SK-N-SH (cell line): ENCODE measurements around the gene EPHA10. TPM values are rescaled to one million over a fixed set of nuclear protein-coding genes. Genes with fewer than 3 reads are reported as not detected.

Experiments
- CTCF ChIA-PET: fragments of 300-600, 350-600 bp; formaldehyde crosslinking; extraction: SDS; loops from one replicate; lab custom pipeline; 2021; lab: Yijun Ruan, JAX
- POLR2A ChIA-PET: fragments of 350-600 bp; sonication (Branson Sonifier 250); formaldehyde crosslinking; extraction: SDS; loops from one replicate; lab custom pipeline; 2020; ENCODE audit warnings: antibody characterized with exemption, inconsistent platforms; lab: Yijun Ruan, JAX
- DNase-seq: peaks from one replicate; pipeline ENCODE4 v3.0.0; 2012
- H2AFZ ChIP-seq: fragments of 200-600 bp; sonication (generic); 2 replicates; pipeline ENCODE4 v1.8.1; 2016; ENCODE audit warnings: antibody characterized with exemption, mild to moderate bottlenecking, low read depth
- H3F3A ChIP-seq: fragments of 200-600 bp; sonication (generic); replicated peaks from 2 replicates; pipeline ENCODE3; 2016; ENCODE audit warnings: antibody characterized with exemption, mild to moderate bottlenecking; ENCODE audit not compliant: insufficient read depth
- H3K27ac ChIP-seq, 2 experiments: fragments of 200-500 bp in 1 of 2; fragments of 200-600 bp in 1 of 2; sonication (Bioruptor generic) in 1 of 2; sonication (generic), shearing (Covaris generic) in 1 of 2; 2 replicates each; pipeline versions ENCODE4 v1.5.1 to v1.6.1; 2014 to 2016; ENCODE audit warnings: low read depth in 2 of 2, inconsistent platforms in 1 of 2, low read length in 1 of 2, mild to moderate bottlenecking in 1 of 2, mixed read lengths in 1 of 2
- H3K27me3 ChIP-seq: fragments of 200-600 bp; sonication (generic), shearing (Covaris generic); 2 replicates; pipeline ENCODE4 v1.6.1; 2016; ENCODE audit warnings: mixed run types; ENCODE audit not compliant: insufficient read depth
- H3K36me3 ChIP-seq, 2 experiments: fragments of 200-500 bp in 1 of 2; fragments of 200-600 bp in 1 of 2; sonication (Bioruptor generic) in 1 of 2; sonication (generic) in 1 of 2; replicated peaks in 1 of 2; 2 replicates each; pipeline versions ENCODE3 to v1.5.1; 2014 to 2016; ENCODE audit warnings: low read length in 1 of 2, mild to moderate bottlenecking in 1 of 2; ENCODE audit not compliant: insufficient read depth in 2 of 2, control insufficient read depth in 1 of 2
- H3K4me1 ChIP-seq, 2 experiments: fragments of 200-500 bp in 1 of 2; fragments of 200-600 bp in 1 of 2; sonication (Bioruptor generic) in 1 of 2; sonication (generic), shearing (Covaris generic) in 1 of 2; 2 replicates each; pipeline versions ENCODE4 v1.5.1 to v1.6.1; 2014 to 2016; ENCODE audit warnings: low read depth in 1 of 2, low read length in 1 of 2, mixed run types in 1 of 2; ENCODE audit not compliant: insufficient read depth in 2 of 2, control insufficient read depth in 1 of 2
- H3K4me2 ChIP-seq: fragments of 200-600 bp; sonication (generic), shearing (Covaris generic); 2 replicates; pipeline ENCODE4 v1.6.1; 2017; ENCODE audit warnings: mixed run types
- H3K4me3 ChIP-seq, 2 experiments: fragments of 200-500 bp in 1 of 2; fragments of 200-600 bp in 1 of 2; sonication (Bioruptor generic) in 1 of 2; sonication (generic), shearing (Covaris generic) in 1 of 2; 2 replicates each; pipeline versions ENCODE4 v1.5.1 to v1.8.1; 2014 to 2016; ENCODE audit warnings: low read depth in 2 of 2, inconsistent platforms in 1 of 2, low read length in 1 of 2, mild to moderate bottlenecking in 1 of 2, mixed read lengths in 1 of 2, moderate library complexity in 1 of 2
- H3K79me2 ChIP-seq: fragments of 200-600 bp; sonication (generic); 2 replicates; pipeline ENCODE4 v1.8.1; 2017; ENCODE audit warnings: mild to moderate bottlenecking; ENCODE audit not compliant: insufficient read depth
- H3K9ac ChIP-seq: fragments of 200-600 bp; sonication (generic); 2 replicates; pipeline ENCODE4 v1.6.1; 2017; ENCODE audit warnings: mixed run types
- H3K9me2 ChIP-seq: fragments of 200-600 bp; sonication (generic); 2 replicates; pipeline ENCODE4 v1.6.1; 2017; ENCODE audit warnings: mixed run types
- H3K9me3 ChIP-seq: fragments of 200-600 bp; sonication (generic); 2 replicates; pipeline ENCODE4 v1.6.1; 2017; ENCODE audit warnings: mixed run types, mild to moderate bottlenecking, moderate library complexity
- H4K20me1 ChIP-seq: fragments of 200-600 bp; sonication (generic); 2 replicates; pipeline ENCODE4 v1.6.1; 2017; ENCODE audit warnings: mild to moderate bottlenecking, mixed run types; ENCODE audit not compliant: insufficient read depth
- ELF1 ChIP-seq: IDR thresholded peaks from 2 replicates; pipeline ENCODE4 v1.4.0; 2012
- EP300 ChIP-seq, 2 experiments: IDR thresholded peaks; 2 replicates each; pipeline versions ENCODE4 v1.4.0 to v1.6.1; 2012; ENCODE audit warnings: borderline replicate concordance in 1 of 2, low read depth in 1 of 2, low read length in 1 of 2
- FOSL2 ChIP-seq: IDR thresholded peaks from 2 replicates; pipeline ENCODE4 v1.4.0; 2012; ENCODE audit warnings: low read depth, mild to moderate bottlenecking, moderate library complexity, borderline replicate concordance
- FOXM1 ChIP-seq: IDR thresholded peaks from 2 replicates; pipeline ENCODE4 v1.4.0; 2012; ENCODE audit warnings: low read depth, mild to moderate bottlenecking
- GABPA ChIP-seq: IDR thresholded peaks from 2 replicates; pipeline ENCODE4 v1.4.0; 2012; ENCODE audit warnings: low read depth, mild to moderate bottlenecking
- GATA2 ChIP-seq: sonication (generic); formaldehyde crosslinking; IDR thresholded peaks from 2 replicates; pipeline ENCODE4 v1.5.0; 2020; ENCODE audit warnings: mild to moderate bottlenecking, missing genetic modification reagents
- MEF2A ChIP-seq: IDR thresholded peaks from 2 replicates; pipeline ENCODE4 v1.4.0; 2012; ENCODE audit warnings: low read depth, borderline replicate concordance
- MXI1 ChIP-seq: IDR thresholded peaks from 2 replicates; pipeline ENCODE4 v1.6.1; 2012; ENCODE audit warnings: mild to moderate bottlenecking, low read depth, low read length, improper control_type of control experiment
- NRF1 ChIP-seq: IDR thresholded peaks from 2 replicates; pipeline ENCODE4 v1.6.1; 2012; ENCODE audit warnings: low read depth, mild to moderate bottlenecking, low read length
- POLR2AphosphoS5 ChIP-seq: IDR thresholded peaks from 2 replicates; pipeline ENCODE4 v1.6.1; 2012; ENCODE audit warnings: low read depth, low read length
- RCOR1 ChIP-seq: fragments of 150-350 bp; IDR thresholded peaks from 2 replicates; pipeline ENCODE4 v1.6.1; 2017; ENCODE audit warnings: antibody characterized with exemption, low read length
- RFX5 ChIP-seq: IDR thresholded peaks from 2 replicates; pipeline ENCODE4 v1.6.1; 2012; ENCODE audit warnings: mild to moderate bottlenecking, improper control_type of control experiment, low read length
- SIN3A ChIP-seq: IDR thresholded peaks from 2 replicates; pipeline ENCODE4 v1.6.1; 2012; ENCODE audit warnings: low read depth, mild to moderate bottlenecking, low read length, moderate library complexity, borderline replicate concordance
- TEAD4 ChIP-seq: IDR thresholded peaks from 2 replicates; pipeline ENCODE4 v1.4.0; 2012; ENCODE audit warnings: mild to moderate bottlenecking, borderline replicate concordance; ENCODE audit not compliant: insufficient read depth
- WGBS: methylation state at CpG from one replicate; pipeline ENCODE4 v1.1.6; 2017; ENCODE audit warnings: low lambda C conversion rate; 5-methylcytosine and 5-hydroxymethylcytosine counted together
- polyA plus RNA-seq, 3 experiments: library from polyadenylated mRNA; depleted of rRNA; stranded (reverse); fragments of >200 nt; gene quantifications; 2 replicates each; pipeline ENCODE4 v1.2.3, GENCODE V29; 2012
- TF ChIP-seq, protein P1 (sequence below): fragments of 150-350 bp; IDR thresholded peaks from 2 replicates; pipeline ENCODE4 v1.6.1; 2017; ENCODE audit warnings: antibody characterized with exemption, low read length, low read depth, borderline replicate concordance
- TF ChIP-seq, protein P2 (sequence below): IDR thresholded peaks from 2 replicates; pipeline ENCODE4 v1.4.0; 2012; ENCODE audit warnings: low read depth
- TF ChIP-seq, protein P3 (sequence below): fragments of 150-350 bp; IDR thresholded peaks from 2 replicates; pipeline ENCODE4 v1.6.1; 2016; ENCODE audit warnings: mild to moderate bottlenecking, low read depth, low read length
- TF ChIP-seq, protein P4 (sequence below): IDR thresholded peaks from 2 replicates; pipeline ENCODE4 v1.4.0; 2012; ENCODE audit warnings: low read depth, borderline replicate concordance

EPHA10 gene
- polyA plus RNA-seq, 1 of the 3 experiments (the other 2 are of a cell fraction) = 0.05 TPM

DNA sequence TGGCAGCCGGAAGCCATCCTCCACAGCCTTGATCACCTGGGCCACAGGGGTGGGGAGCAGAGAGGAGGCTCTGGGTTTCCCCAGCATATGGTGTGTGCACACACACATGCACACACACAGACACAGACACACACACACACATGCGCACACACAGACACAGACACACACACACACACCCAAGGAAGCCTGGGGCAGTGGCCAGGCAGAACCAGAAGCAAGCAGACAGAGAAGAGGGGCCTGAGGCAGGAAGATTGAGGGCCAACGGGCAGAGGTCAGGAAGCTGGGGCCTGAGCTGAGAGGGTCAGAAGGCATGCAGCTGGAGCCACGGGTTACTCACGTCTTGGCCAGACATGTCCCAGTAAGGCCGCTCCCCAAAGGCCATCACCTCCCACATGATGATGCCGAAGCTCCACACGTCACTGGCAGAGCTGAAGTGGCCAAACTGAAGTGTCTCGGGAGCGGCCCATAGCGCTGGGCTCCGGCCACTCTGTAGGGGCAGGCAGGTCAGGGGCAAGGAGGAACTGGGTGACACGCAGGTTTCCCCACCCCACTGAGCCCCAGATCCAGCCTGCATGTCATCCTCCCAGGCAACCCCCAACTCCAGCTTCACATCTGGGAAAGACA is 45.2 kb downstream of the EPHA10 start:
- Histone ChIP-seq H3K36me3 (no peaks in the 10 kb centered on the region), H2AFZ (no peak overlapping the region), H3F3A (no peaks in the 10 kb centered on the region)
- TF ChIP-seq NRF1 (no peak), GATA2 (CRISPR knock-in tag) (no peak)
- TF ChIP-seq, all 33 proteins: peak for 0
- Histone ChIP-seq H3K79me2 (no peaks in the 10 kb centered on the region), H4K20me1 (no peaks in the 10 kb centered on the region), H3K4me1 (peaks cover 0 to 7% of the 10 kb centered on the region in 2 experiments; a peak in 1 of 4 replicates), H3K27me3 (no peaks in the 10 kb centered on the region), H3K4me2 (no peak overlapping the region), H3K27ac (no peak overlapping the region), H3K4me3 (no peak overlapping the region), H3K9me3 (no peaks in the 10 kb centered on the region), H3K9me2 (no peaks in the 10 kb centered on the region), H3K9ac (no peak overlapping the region)
- ChIA-PET POLR2A (no interaction called here), CTCF (interaction anchor here (2.6 kb wide), 1 partner anchor 116 kb away, joined by 7 read pairs; no protein-coding TSS in a partner anchor)
- DNase-seq = no peak
- 67% methylated on average over 4 of the region's 13 CpGs for WGBS

DNA sequence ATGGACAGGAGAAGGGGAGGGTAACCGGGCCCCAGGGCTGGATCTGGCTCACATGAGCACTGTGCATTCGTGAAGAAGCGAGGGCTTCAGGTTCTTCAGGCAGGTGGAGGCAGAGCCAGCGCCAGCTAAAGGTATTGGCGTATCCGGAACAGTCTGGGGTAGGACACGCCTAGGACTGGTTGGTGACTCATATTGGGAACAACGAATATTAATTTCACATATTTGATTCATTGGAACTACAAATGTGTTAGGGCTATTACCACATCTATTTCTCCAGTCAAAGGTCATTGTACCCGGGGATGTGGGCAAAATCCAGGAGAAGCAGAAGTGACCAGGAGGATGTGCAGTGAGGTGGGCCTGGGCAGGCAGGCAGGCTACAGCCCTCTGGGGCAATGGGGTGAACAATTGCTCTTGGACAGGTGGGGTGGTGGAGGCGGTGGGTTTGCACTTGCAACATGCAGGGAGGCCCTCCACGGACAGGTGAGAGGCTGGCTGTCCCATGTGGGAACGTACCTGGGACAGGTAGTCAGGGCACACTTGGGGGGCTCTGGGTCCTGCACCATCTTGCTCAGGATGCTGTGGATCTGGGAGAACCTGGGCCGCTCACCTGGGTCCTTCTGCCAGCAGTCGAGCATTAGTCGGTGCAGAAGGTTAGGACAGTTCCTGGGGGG is 45.9 kb downstream of the EPHA10 start:
- Histone ChIP-seq H3K9me2 (no peaks in the 10 kb centered on the region), H3K36me3 (no peaks in the 10 kb centered on the region), H4K20me1 (no peaks in the 10 kb centered on the region), H3K9me3 (no peaks in the 10 kb centered on the region), H3K4me3 (no peak overlapping the region), H3K9ac (no peak overlapping the region), H3F3A (no peaks in the 10 kb centered on the region), H3K4me1 (peaks cover 0 to 7% of the 10 kb centered on the region in 2 experiments; a peak in 1 of 4 replicates), H2AFZ (no peak overlapping the region), H3K79me2 (no peaks in the 10 kb centered on the region), H3K27me3 (no peaks in the 10 kb centered on the region), H3K4me2 (no peak overlapping the region), H3K27ac (no peak overlapping the region)
- CTCF ChIA-PET = no interaction called here
- WGBS = 77% methylated on average over 9 of the region's 15 CpGs
- no peak for DNase-seq
- POLR2A ChIA-PET = no interaction called here
- TF ChIP-seq TEAD4 = no peak
- TF ChIP-seq, protein P1, sequence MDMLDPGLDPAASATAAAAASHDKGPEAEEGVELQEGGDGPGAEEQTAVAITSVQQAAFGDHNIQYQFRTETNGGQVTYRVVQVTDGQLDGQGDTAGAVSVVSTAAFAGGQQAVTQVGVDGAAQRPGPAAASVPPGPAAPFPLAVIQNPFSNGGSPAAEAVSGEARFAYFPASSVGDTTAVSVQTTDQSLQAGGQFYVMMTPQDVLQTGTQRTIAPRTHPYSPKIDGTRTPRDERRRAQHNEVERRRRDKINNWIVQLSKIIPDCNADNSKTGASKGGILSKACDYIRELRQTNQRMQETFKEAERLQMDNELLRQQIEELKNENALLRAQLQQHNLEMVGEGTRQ = no peak
- no peak for TF ChIP-seq RFX5
- TF ChIP-seq MXI1 = no peak
- TF ChIP-seq, protein P2, sequence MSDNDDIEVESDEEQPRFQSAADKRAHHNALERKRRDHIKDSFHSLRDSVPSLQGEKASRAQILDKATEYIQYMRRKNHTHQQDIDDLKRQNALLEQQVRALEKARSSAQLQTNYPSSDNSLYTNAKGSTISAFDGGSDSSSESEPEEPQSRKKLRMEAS = no peak
- TF ChIP-seq, protein P3, sequence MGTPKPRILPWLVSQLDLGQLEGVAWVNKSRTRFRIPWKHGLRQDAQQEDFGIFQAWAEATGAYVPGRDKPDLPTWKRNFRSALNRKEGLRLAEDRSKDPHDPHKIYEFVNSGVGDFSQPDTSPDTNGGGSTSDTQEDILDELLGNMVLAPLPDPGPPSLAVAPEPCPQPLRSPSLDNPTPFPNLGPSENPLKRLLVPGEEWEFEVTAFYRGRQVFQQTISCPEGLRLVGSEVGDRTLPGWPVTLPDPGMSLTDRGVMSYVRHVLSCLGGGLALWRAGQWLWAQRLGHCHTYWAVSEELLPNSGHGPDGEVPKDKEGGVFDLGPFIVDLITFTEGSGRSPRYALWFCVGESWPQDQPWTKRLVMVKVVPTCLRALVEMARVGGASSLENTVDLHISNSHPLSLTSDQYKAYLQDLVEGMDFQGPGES = no peak
- no peak for TF ChIP-seq RCOR1
- TF ChIP-seq ELF1 = no peak
- TF ChIP-seq GATA2 (CRISPR knock-in tag) = no peak
- no peak for TF ChIP-seq FOSL2
- TF ChIP-seq POLR2AphosphoS5 = no peak
- no peak for TF ChIP-seq EP300 (IDR thresholded peaks at IDR 0.05; ENCODE audit: borderline replicate concordance in 1 of 2, low read depth in 1 of 2, low read length in 1 of 2)
- no peak for TF ChIP-seq MEF2A
- no peak for TF ChIP-seq SIN3A
- TF ChIP-seq FOXM1 = no peak
- TF ChIP-seq, protein P4, sequence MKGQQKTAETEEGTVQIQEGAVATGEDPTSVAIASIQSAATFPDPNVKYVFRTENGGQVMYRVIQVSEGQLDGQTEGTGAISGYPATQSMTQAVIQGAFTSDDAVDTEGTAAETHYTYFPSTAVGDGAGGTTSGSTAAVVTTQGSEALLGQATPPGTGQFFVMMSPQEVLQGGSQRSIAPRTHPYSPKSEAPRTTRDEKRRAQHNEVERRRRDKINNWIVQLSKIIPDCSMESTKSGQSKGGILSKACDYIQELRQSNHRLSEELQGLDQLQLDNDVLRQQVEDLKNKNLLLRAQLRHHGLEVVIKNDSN = no peak
- TF ChIP-seq GABPA = no peak
